ENCODE measurements around the gene CFDP1. TPM values are rescaled to one million over a fixed set of nuclear protein-coding genes. Genes with fewer than 3 reads are reported as not detected.

The CFDP1 gene
- total RNA-seq, 1 donor from 2014 or later, result 65.6 TPM

- peaks cover 12% of the 10 kb centered on the region for H3K36me3 Mint-ChIP-seq (ENCODE audit: unreplicated experiment)
- H3K9me3 Mint-ChIP-seq (ENCODE audit: unreplicated experiment), result no peaks in the 10 kb centered on the region
- H3K4me1 Mint-ChIP-seq (ENCODE audit: unreplicated experiment), result peaks cover 25% of the 10 kb centered on the region
- no peaks in the 10 kb centered on the region for H3K27me3 Mint-ChIP-seq (ENCODE audit: unreplicated experiment)
- no peak for DNase-seq (ENCODE audit: extremely low spot score, unreplicated experiment)
- H3K4me3 Mint-ChIP-seq (ENCODE audit: unreplicated experiment), result no peak overlapping the region
- no peak overlapping the region for H3K27ac Mint-ChIP-seq (ENCODE audit: unreplicated experiment)
- TF ChIP-seq CTCF (IDR thresholded peaks at IDR 0.05), result no peak
Observed at GRCh38 chr16:75452464-75453190, 19.3 kb upstream of the CFDP1 start.

- no peak for TF ChIP-seq CTCF (IDR thresholded peaks at IDR 0.05)
- H3K9me3 Mint-ChIP-seq (ENCODE audit: unreplicated experiment), result no peaks in the 10 kb centered on the region
- peaks cover 14% of the 10 kb centered on the region for H3K36me3 Mint-ChIP-seq (ENCODE audit: unreplicated experiment)
- no peak overlapping the region for H3K4me3 Mint-ChIP-seq (ENCODE audit: unreplicated experiment)
- H3K4me1 Mint-ChIP-seq (ENCODE audit: unreplicated experiment), result peaks cover 9% of the 10 kb centered on the region
- no peak for DNase-seq (ENCODE audit: extremely low spot score, unreplicated experiment)
- H3K27ac Mint-ChIP-seq (ENCODE audit: unreplicated experiment), result no peak overlapping the region
- no peaks in the 10 kb centered on the region for H3K27me3 Mint-ChIP-seq (ENCODE audit: unreplicated experiment)
Observed at GRCh38 chr16:75446416-75446815, 13.1 kb upstream of the CFDP1 start.

GRCh38 chr16:75445298-75445697, 12.0 kb upstream of the CFDP1 start:
- Mint-ChIP-seq H3K27ac (ENCODE audit: unreplicated experiment) (no peak overlapping the region), H3K36me3 (ENCODE audit: unreplicated experiment) (peaks cover 5% of the 10 kb centered on the region), H3K27me3 (ENCODE audit: unreplicated experiment) (no peaks in the 10 kb centered on the region), H3K9me3 (ENCODE audit: unreplicated experiment) (no peaks in the 10 kb centered on the region), H3K4me3 (ENCODE audit: unreplicated experiment) (no peak overlapping the region), H3K4me1 (ENCODE audit: unreplicated experiment) (peaks cover 9% of the 10 kb centered on the region)
- TF ChIP-seq CTCF (IDR thresholded peaks at IDR 0.05), result no peak
- DNase-seq (ENCODE audit: extremely low spot score, unreplicated experiment), result no peak

GRCh38 chr16:75443298-75443697, 10.0 kb upstream of the CFDP1 start:
- Mint-ChIP-seq H3K9me3 (ENCODE audit: unreplicated experiment) (no peaks in the 10 kb centered on the region), H3K27me3 (ENCODE audit: unreplicated experiment) (no peaks in the 10 kb centered on the region), H3K4me1 (ENCODE audit: unreplicated experiment) (peaks cover 9% of the 10 kb centered on the region), H3K4me3 (ENCODE audit: unreplicated experiment) (no peak overlapping the region), H3K27ac (ENCODE audit: unreplicated experiment) (peak overlapping the region; percentile 41), H3K36me3 (ENCODE audit: unreplicated experiment) (peaks cover 3% of the 10 kb centered on the region)
- no peak for DNase-seq (ENCODE audit: extremely low spot score, unreplicated experiment)
- no peak for TF ChIP-seq CTCF (IDR thresholded peaks at IDR 0.05)

GRCh38 chr16:75433732-75434413, 570 bp upstream of the CFDP1 start:
- H3K36me3 Mint-ChIP-seq (ENCODE audit: unreplicated experiment), result peaks cover 7% of the 10 kb centered on the region
- no peaks in the 10 kb centered on the region for H3K27me3 Mint-ChIP-seq (ENCODE audit: unreplicated experiment)

More at GRCh38 chr16:75433732-75434413, 570 bp upstream of the CFDP1 start:
- peak overlapping the region; percentile 98 for H3K27ac Mint-ChIP-seq (ENCODE audit: unreplicated experiment)
- peak; percentile 90 for DNase-seq (ENCODE audit: extremely low spot score, unreplicated experiment)
- no peaks in the 10 kb centered on the region for H3K9me3 Mint-ChIP-seq (ENCODE audit: unreplicated experiment)
- H3K4me1 Mint-ChIP-seq (ENCODE audit: unreplicated experiment), result peaks cover 29% of the 10 kb centered on the region
- H3K4me3 Mint-ChIP-seq (ENCODE audit: unreplicated experiment), result peak overlapping the region; percentile 91
- TF ChIP-seq CTCF (IDR thresholded peaks at IDR 0.05), result no peak

Data from osteocyte (in vitro differentiated cells).